Neuronal stem cell (in vitro differentiated cells): ENCODE results near the gene HOXB8.
A peak's percentile ranks its signal among the peaks of the same experiment; 100 is the strongest.

Source experiments
- DNase-seq: peaks from one replicate; pipeline ENCODE4 v3.0.0-alpha.2; 2013; ENCODE audit warnings: low spot score
- H2AFZ ChIP-seq: one replicate; pipeline ENCODE4 v1.6.1; 2013; ENCODE audit warnings: mild to moderate bottlenecking, low read length, inconsistent platforms
- H2AK5ac ChIP-seq: 2 replicates; pipeline ENCODE4 v1.6.1; 2013; ENCODE audit warnings: low read depth, mild to moderate bottlenecking, inconsistent platforms, low read length, moderate library complexity, mixed read lengths
- H2BK120ac ChIP-seq: 2 replicates; pipeline ENCODE4 v1.6.1; 2013; ENCODE audit warnings: low read depth, mild to moderate bottlenecking, inconsistent platforms, low read length, moderate library complexity, mixed read lengths
- H2BK12ac ChIP-seq: one replicate; pipeline ENCODE4 v1.6.1; 2013; ENCODE audit warnings: low read length, inconsistent platforms
- H2BK15ac ChIP-seq: 2 replicates; pipeline ENCODE4 v1.6.1; 2013; ENCODE audit warnings: mild to moderate bottlenecking, low read length, inconsistent platforms, mixed read lengths
- H2BK5ac ChIP-seq: one replicate; pipeline ENCODE4 v1.6.1; 2013; ENCODE audit warnings: inconsistent platforms, mild to moderate bottlenecking, low read length, moderate library complexity
- H3K14ac ChIP-seq: one replicate; pipeline ENCODE4 v1.6.1; 2013; ENCODE audit warnings: low read length, inconsistent platforms
- H3K18ac ChIP-seq: 2 replicates; pipeline ENCODE4 v1.6.1; 2013; ENCODE audit warnings: low read length, inconsistent platforms
- H3K23ac ChIP-seq: 2 replicates; pipeline ENCODE4 v1.6.1; 2013; ENCODE audit warnings: low read depth, mild to moderate bottlenecking, mixed read lengths, low read length, inconsistent platforms; ENCODE audit not compliant: poor library complexity
- H3K27ac ChIP-seq: replicated peaks from 3 replicates; pipeline ENCODE4 v1.5.1; 2013; ENCODE audit warnings: low read length, inconsistent platforms
- H3K27me3 ChIP-seq, 3 experiments: 2 replicates each; pipeline ENCODE4 v1.6.1; 2013; ENCODE audit warnings: low read length in 3 of 3, mild to moderate bottlenecking in 2 of 3, inconsistent platforms in 1 of 3, low read depth in 1 of 3, mixed read lengths in 1 of 3, moderate library complexity in 1 of 3; ENCODE audit not compliant: control insufficient read depth in 3 of 3, insufficient read depth in 3 of 3
- H3K36me3 ChIP-seq, 2 donors: replicated peaks in 1 of 2; 2 replicates each; pipeline ENCODE4 v1.6.1; 2013; ENCODE audit warnings: low read length in 2 of 2; ENCODE audit not compliant: control insufficient read depth in 2 of 2, insufficient read depth in 2 of 2
- H3K4ac ChIP-seq: 2 replicates; pipeline ENCODE4 v1.6.1; 2013; ENCODE audit warnings: inconsistent platforms, mild to moderate bottlenecking, low read length, moderate library complexity
- H3K4me1 ChIP-seq, 2 donors: 1 replicate in 1 of 2; 2 replicates in 1 of 2; pipeline ENCODE4 v1.6.1; 2013; ENCODE audit warnings: low read length in 2 of 2, low read depth in 1 of 2; ENCODE audit not compliant: control insufficient read depth in 2 of 2, insufficient read depth in 1 of 2
- H3K4me2 ChIP-seq: one replicate; pipeline ENCODE4 v1.6.1; 2013; ENCODE audit warnings: mild to moderate bottlenecking, low read length, inconsistent platforms; ENCODE audit not compliant: insufficient read depth, poor library complexity, severe bottlenecking
- H3K4me3 ChIP-seq, 2 donors: 2 replicates each; pipeline ENCODE4 v1.5.1; 2013; ENCODE audit warnings: low read length in 2 of 2, mild to moderate bottlenecking in 2 of 2, inconsistent platforms in 1 of 2, moderate library complexity in 1 of 2
- H3K79me1 ChIP-seq: one replicate; pipeline ENCODE4 v1.6.1; 2013; ENCODE audit warnings: low read depth, mild to moderate bottlenecking, inconsistent platforms, low read length, moderate library complexity
- H3K9ac ChIP-seq: one replicate; pipeline ENCODE4 v1.6.1; 2013; ENCODE audit warnings: mild to moderate bottlenecking, low read depth, low read length, inconsistent platforms; ENCODE audit not compliant: poor library complexity
- H3K9me3 ChIP-seq, 2 donors: replicated peaks in 1 of 2; 2 replicates each; pipeline versions ENCODE3 to v1.6.1; 2013; ENCODE audit warnings: low read length in 2 of 2, mild to moderate bottlenecking in 2 of 2, inconsistent platforms in 1 of 2, low read depth in 1 of 2, mixed read lengths in 1 of 2, moderate library complexity in 1 of 2; ENCODE audit not compliant: control insufficient read depth in 2 of 2, insufficient read depth in 1 of 2
- H4K8ac ChIP-seq: one replicate; pipeline ENCODE4 v1.6.1; 2013; ENCODE audit warnings: low read depth, mild to moderate bottlenecking, inconsistent platforms, low read length, moderate library complexity
- H4K91ac ChIP-seq: one replicate; pipeline ENCODE4 v1.6.1; 2013; ENCODE audit warnings: low read length, low read depth, mild to moderate bottlenecking, inconsistent platforms; ENCODE audit not compliant: poor library complexity
- WGBS, 2 donors: extraction: QIAGEN DNeasy Blood & Tissue Kit; methylation state at CpG; one replicate each; pipeline ENCODE4 v1.1.7; 2013; ENCODE audit warnings: missing lambda C conversion rate in 2 of 2, mixed read lengths in 1 of 2; ENCODE audit not compliant: insufficient read length in 2 of 2, insufficient replicate concordance in 1 of 2; ENCODE audit errors: extremely low coverage in 2 of 2; 5-methylcytosine and 5-hydroxymethylcytosine counted together

HOXB8 gene

DNA sequence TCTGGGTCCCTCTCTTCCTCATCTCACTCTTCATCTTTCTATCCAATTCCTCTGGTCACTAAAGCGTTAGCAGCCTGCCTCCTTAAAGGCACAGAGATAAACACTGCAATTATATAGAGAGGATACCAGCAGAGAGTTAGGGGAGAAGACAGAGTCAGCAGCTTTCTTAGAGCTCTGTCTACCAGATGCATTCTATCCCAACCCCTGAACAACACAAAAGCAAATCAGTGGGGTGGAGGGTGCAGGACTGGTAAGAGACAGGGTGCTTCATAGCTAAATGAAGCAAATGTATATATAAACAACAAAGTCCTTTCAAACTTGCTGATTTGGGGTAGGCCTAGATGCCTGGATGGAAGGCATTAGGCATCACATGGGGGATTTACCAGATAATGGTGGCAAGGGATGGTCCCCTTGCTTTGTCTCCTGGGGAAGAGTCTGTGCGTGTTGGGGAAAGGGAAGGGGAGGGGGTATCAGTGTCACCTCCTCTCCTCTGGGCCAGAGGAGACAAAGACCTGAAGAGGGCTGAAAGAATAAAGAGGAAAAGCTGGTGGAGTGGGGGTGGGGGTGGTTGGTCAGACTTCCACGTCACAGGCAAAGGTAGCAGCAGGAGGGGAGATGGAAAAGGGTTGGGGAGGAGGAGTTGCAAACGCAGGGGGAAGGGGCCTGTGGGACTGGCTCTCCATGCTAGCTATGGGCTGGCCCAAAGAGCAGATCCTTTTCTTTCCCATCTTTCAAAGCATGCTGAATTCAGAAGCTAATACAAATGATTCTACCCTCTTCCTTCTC lies 49.0 kb downstream of the HOXB8 start:
- Histone ChIP-seq H3K18ac (no peak overlapping the region), H3K4ac (no peak overlapping the region), H4K91ac (no peak overlapping the region), H2BK12ac (no peak overlapping the region), H2BK5ac (no peak overlapping the region), H3K79me1 (no peaks in the 10 kb centered on the region), H2AK5ac (no peak overlapping the region), H3K4me3 (no peak overlapping the region), H3K14ac (no peak overlapping the region), H4K8ac (no peak overlapping the region), H2BK120ac (no peak overlapping the region), H3K4me2 (no peak overlapping the region), H3K27ac (no peak overlapping the region), H3K9me3 (peaks cover 0 to 2% of the 10 kb centered on the region in 2 donors), H3K4me1 (no peaks in the 10 kb centered on the region), H3K9ac (no peak overlapping the region), H3K23ac (no peak overlapping the region), H3K27me3 (peaks cover 60 to 99% (median 99%) of the 10 kb centered on the region in 3 experiments), H2AFZ (no peak overlapping the region), H2BK15ac (no peak overlapping the region), H3K36me3 (no peaks in the 10 kb centered on the region)
- no peak for DNase-seq
- WGBS, 2 donors, result no CpG with 5 or more reads among the region's 4 CpGs

DNA sequence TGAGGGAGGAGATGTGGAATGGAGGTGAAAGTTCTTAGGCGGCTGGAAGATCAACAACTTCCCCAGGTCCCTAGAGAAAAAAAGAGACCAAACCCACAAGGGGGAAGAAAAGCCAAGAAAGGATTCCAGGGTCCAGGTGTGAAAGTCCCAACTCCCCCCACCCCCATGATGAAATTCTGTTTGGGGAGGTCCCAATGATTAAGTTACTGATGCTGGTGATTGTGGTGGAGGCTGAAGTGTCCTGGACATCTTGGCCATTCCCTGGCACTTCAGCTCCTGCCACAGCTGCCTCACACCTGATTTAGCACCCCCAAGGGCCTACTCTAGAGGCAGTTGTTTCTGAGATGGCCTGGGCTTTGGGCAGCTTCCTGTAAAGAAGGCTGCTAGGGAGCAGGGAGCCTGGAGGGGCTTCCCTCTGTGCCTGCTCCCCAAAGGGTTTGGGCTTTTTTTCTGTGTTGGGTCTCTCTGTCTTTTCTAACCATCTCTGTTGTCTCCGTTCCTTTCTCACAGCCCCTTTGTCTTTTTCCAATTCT lies 50.0 kb downstream of the HOXB8 start:
- no peak overlapping the region for H3K4me3 ChIP-seq
- no CpG with 5 or more reads among the region's 2 CpGs for WGBS, 2 donors
- no peak overlapping the region for H3K18ac ChIP-seq
- no peak overlapping the region for H3K4ac ChIP-seq
- H3K79me1 ChIP-seq, result no peaks in the 10 kb centered on the region
- H3K4me1 ChIP-seq, result no peaks in the 10 kb centered on the region
- H3K9me3 ChIP-seq, result peaks cover 0 to 2% of the 10 kb centered on the region in 2 donors
- no peak overlapping the region for H2BK5ac ChIP-seq
- no peak overlapping the region for H3K9ac ChIP-seq
- H2AK5ac ChIP-seq, result no peak overlapping the region
- H4K91ac ChIP-seq, result no peak overlapping the region
- no peak overlapping the region for H2AFZ ChIP-seq
- no peak overlapping the region for H3K27ac ChIP-seq
- H3K27me3 ChIP-seq, result peaks cover 61 to 98% (median 98%) of the 10 kb centered on the region in 3 experiments
- no peak overlapping the region for H2BK15ac ChIP-seq
- H3K4me2 ChIP-seq, result no peak overlapping the region
- no peaks in the 10 kb centered on the region for H3K36me3 ChIP-seq
- no peak overlapping the region for H4K8ac ChIP-seq
- no peak overlapping the region for H3K14ac ChIP-seq
- no peak overlapping the region for H2BK12ac ChIP-seq
- no peak overlapping the region for H3K23ac ChIP-seq
- no peak for DNase-seq
- no peak overlapping the region for H2BK120ac ChIP-seq

DNA sequence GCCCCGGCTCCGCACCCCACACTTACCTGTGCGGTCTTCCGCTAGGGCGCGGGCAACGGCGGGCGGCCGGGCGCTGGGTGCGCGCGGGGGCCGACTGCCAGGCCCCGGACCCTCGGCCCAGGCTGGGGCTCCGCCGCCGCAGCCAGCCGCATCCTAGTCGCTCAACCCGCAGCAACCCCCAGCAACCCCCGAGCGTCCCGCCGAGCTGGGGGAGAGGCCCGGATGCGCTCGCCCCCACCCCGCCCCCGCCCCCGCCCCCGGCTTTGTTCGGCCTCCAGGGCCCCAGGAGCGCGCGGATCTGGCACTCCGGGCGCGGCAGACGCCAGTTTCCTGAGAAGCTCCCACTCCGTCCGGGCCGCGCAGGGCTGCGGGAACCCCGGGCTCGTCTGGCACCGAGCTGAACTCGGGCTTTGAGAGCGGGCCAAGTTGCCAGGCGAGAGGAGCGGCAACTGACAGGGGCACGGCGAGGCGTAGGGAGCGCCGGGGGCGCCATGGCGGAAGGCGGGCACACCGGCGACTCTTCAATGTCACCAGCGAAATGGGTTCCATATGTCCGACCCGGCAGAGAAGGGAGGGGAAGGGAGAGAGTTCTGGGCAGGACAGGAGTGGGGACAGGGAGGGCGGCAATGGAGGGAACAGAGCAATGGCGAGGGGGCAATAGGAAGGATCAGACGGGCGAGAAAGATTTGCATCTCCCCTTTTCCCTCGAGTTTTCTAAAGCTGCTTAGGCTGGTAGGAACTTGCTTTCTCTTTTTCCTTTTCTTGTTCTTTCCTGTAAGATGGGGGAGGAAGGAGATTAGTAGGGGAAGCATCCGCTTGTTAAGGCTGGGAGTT lies 50.7 kb downstream of the HOXB8 start:
- peaks cover 0 to 2% of the 10 kb centered on the region in 2 donors for H3K9me3 ChIP-seq
- DNase-seq, result no peak
- peak overlapping the region; percentile 35 for H2AFZ ChIP-seq
- no peak overlapping the region for H3K27ac ChIP-seq
- no peak overlapping the region for H2BK5ac ChIP-seq
- H2AK5ac ChIP-seq, result no peak overlapping the region
- no peaks in the 10 kb centered on the region for H3K4me1 ChIP-seq
- H3K79me1 ChIP-seq, result no peaks in the 10 kb centered on the region
- H2BK12ac ChIP-seq, result no peak overlapping the region
- no peak overlapping the region for H3K4me3 ChIP-seq
- H3K4ac ChIP-seq, result no peak overlapping the region
- H2BK120ac ChIP-seq, result no peak overlapping the region
- no peak overlapping the region for H4K91ac ChIP-seq
- H3K14ac ChIP-seq, result no peak overlapping the region
- H4K8ac ChIP-seq, result no peak overlapping the region
- H3K4me2 ChIP-seq, result no peak overlapping the region
- no peak overlapping the region for H2BK15ac ChIP-seq
- peaks cover 64 to 98% (median 98%) of the 10 kb centered on the region in 3 experiments for H3K27me3 ChIP-seq
- H3K18ac ChIP-seq, result no peak overlapping the region
- no peaks in the 10 kb centered on the region for H3K36me3 ChIP-seq
- no CpG with 5 or more reads among the region's 73 CpGs for WGBS, 2 donors
- no peak overlapping the region for H3K23ac ChIP-seq
- H3K9ac ChIP-seq, result no peak overlapping the region

DNA sequence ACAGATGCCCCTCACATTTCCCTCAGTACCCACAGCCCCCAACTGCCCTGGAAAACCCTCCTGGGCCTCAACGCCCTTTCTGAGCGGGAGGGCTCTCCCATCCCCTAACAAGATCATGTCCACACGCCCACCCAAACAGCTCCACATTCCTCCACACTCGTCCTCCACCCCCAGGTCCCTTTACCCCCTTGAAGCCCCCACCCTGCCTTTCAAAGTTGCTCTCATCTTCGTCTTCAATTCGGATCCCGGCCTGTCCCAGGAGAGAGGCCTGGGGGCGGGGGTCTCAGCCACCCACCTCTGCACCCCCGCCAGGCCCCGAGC lies 51.3 kb downstream of the HOXB8 start:
- no peak for DNase-seq
- peaks cover 67 to 98% (median 98%) of the 10 kb centered on the region in 3 experiments for H3K27me3 ChIP-seq
- H2BK5ac ChIP-seq, result no peak overlapping the region

More for the DNA sequence above, 51.3 kb downstream of the HOXB8 start:
- Histone ChIP-seq H4K91ac (no peak overlapping the region), H3K9me3 (peaks cover 0 to 2% of the 10 kb centered on the region in 2 donors), H3K18ac (no peak overlapping the region), H3K27ac (no peak overlapping the region), H3K4me1 (no peaks in the 10 kb centered on the region), H2AFZ (no peak overlapping the region), H3K79me1 (no peaks in the 10 kb centered on the region), H4K8ac (no peak overlapping the region), H3K4ac (no peak overlapping the region), H2BK15ac (no peak overlapping the region), H2BK120ac (no peak overlapping the region), H2AK5ac (no peak overlapping the region), H3K4me3 (no peak overlapping the region), H2BK12ac (no peak overlapping the region), H3K14ac (no peak overlapping the region), H3K4me2 (no peak overlapping the region), H3K36me3 (no peaks in the 10 kb centered on the region), H3K23ac (peak overlapping the region; percentile 69), H3K9ac (no peak overlapping the region)
- no CpG with 5 or more reads among the region's 10 CpGs for WGBS, 2 donors
